ENCODE data around the gene MTRF1.

MTRF1 gene

GRCh38 chr13:41276824-41277223 is 13.4 kb upstream of the MTRF1 start:
- no peak for DNase-seq

GRCh38 chr13:41274881-41275280 is 11.5 kb upstream of the MTRF1 start:
- no peak for DNase-seq

- DNase-seq = no peak
Observed at GRCh38 chr13:41273831-41274441, 10.6 kb upstream of the MTRF1 start.

- DNase-seq = no peak
Observed at GRCh38 chr13:41271456-41272285, 8.3 kb upstream of the MTRF1 start.

- DNase-seq = no peak
Observed at GRCh38 chr13:41268764-41269163, 5.4 kb upstream of the MTRF1 start.

- no peak for DNase-seq
Observed at GRCh38 chr13:41267106-41267505, 3.7 kb upstream of the MTRF1 start.

- DNase-seq = no peak
Observed at GRCh38 chr13:41259875-41260501, 3.4 kb downstream of the MTRF1 start.

- no peak for DNase-seq
Observed at GRCh38 chr13:41257535-41257934, 5.8 kb downstream of the MTRF1 start.

- DNase-seq = no peak
Observed at GRCh38 chr13:41254902-41255301, 8.5 kb downstream of the MTRF1 start.

GRCh38 chr13:41250993-41251392 is 12.4 kb downstream of the MTRF1 start:
- DNase-seq = no peak

- DNase-seq = no peak
Observed at GRCh38 chr13:41246969-41247680, 16.3 kb downstream of the MTRF1 start.

- DNase-seq = no peak
Observed at GRCh38 chr13:41244556-41244955, 18.8 kb downstream of the MTRF1 start.

GRCh38 chr13:41241626-41242025 is 21.8 kb downstream of the MTRF1 start:
- no peak for DNase-seq

GRCh38 chr13:41236369-41236768 is 27.0 kb downstream of the MTRF1 start:
- DNase-seq = no peak

- no peak for DNase-seq
Observed at GRCh38 chr13:41232578-41233480, 30.5 kb downstream of the MTRF1 start.

GRCh38 chr13:41231786-41232185 is 31.6 kb downstream of the MTRF1 start:
- no peak for DNase-seq

GRCh38 chr13:41231025-41231677 is 32.2 kb downstream of the MTRF1 start:
- no peak for DNase-seq

GRCh38 chr13:41229356-41229755 is 34.0 kb downstream of the MTRF1 start:
- no peak for DNase-seq

GRCh38 chr13:41224113-41225110 is 39.0 kb downstream of the MTRF1 start:
- DNase-seq = no peak

- DNase-seq = peak; percentile 47
Observed at GRCh38 chr13:41222259-41222852, 41.0 kb downstream of the MTRF1 start.
